Stimulated activated CD8-positive, alpha-beta memory T cell treated with anti-CD3 and anti-CD28 coated beads, Interleukin-15, amount 100 ng/mL, for 1 hour (primary cell): ENCODE results near the gene CAPN15.

Experiments
- DNase-seq: peaks from one replicate; pipeline ENCODE4 v3.0.0-alpha.2; 2020; ENCODE audit warnings: low read depth

The CAPN15 gene

DNA sequence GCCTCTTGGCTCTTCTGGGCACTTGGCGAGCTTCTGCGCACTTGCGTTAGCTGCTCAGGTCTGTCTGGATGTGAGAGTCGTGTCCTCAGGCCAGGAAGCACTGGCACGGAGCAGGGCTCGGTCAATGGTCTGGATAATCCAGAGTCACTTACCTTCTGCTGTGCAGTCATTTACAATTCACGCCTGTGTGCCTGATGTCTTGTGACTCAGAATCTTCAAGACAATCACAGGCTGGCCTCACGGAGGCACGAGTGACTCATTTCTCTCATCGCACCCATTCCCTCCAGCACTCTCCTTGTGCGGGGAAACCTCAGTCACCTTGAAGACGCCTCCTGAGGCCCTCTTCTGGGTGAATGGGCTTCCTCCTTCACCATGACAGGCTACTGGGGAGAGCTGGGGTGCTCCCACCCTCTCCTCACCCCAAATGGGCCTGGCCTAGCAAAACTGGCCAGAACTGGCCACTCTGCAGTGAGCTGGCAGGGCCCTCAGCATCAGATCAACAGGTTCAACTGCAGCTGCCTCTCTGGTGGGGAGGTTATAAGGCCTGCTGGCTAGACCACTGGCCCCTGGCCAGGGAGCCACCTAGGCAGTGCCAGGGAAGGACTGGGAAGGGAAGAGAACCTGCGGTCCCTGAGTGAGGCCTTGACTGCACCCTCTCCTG is 1.9 kb upstream of the CAPN15 start:
- DNase-seq, result no peak

DNA sequence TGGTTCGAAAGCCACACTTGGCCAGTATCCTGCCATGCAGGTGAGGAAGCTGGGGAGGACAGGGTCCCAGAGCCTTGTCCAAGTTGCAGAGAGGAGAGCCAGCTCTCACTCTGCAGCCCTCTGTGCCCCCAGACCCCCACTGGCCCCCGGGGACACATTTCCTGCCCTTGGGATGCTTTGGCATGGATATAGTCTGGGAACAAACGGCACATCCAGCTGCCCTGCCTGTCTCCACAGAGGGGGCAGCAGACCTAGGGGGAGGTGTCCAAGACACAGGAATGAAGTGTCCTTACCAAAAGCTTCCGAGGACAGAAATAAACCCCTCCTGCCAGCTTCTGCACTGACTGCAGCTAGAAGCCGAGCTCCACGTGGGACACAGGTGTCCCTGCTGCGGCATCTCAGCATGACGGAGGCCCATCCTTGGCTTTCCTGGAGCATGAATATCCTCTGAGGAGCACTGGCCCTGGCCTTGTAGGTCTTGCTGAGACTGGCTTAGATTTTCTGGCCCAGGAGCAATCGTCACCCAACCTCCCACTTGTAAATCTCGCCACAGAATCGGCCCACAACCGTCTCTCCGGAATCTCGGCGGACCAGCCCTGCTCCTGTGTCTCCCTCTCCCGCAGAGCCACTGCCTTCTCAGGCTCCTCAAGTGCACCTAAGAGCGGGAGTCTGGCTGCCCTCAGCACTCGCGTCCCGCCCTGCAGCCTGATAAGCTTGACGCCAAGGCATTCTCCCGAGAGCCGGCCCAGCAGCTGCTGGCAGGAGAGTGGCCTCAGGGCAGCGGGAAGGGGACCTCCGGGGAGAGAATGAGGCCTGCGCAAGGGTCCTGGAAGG is 1.1 kb upstream of the CAPN15 start:
- DNase-seq, result no peak

DNA sequence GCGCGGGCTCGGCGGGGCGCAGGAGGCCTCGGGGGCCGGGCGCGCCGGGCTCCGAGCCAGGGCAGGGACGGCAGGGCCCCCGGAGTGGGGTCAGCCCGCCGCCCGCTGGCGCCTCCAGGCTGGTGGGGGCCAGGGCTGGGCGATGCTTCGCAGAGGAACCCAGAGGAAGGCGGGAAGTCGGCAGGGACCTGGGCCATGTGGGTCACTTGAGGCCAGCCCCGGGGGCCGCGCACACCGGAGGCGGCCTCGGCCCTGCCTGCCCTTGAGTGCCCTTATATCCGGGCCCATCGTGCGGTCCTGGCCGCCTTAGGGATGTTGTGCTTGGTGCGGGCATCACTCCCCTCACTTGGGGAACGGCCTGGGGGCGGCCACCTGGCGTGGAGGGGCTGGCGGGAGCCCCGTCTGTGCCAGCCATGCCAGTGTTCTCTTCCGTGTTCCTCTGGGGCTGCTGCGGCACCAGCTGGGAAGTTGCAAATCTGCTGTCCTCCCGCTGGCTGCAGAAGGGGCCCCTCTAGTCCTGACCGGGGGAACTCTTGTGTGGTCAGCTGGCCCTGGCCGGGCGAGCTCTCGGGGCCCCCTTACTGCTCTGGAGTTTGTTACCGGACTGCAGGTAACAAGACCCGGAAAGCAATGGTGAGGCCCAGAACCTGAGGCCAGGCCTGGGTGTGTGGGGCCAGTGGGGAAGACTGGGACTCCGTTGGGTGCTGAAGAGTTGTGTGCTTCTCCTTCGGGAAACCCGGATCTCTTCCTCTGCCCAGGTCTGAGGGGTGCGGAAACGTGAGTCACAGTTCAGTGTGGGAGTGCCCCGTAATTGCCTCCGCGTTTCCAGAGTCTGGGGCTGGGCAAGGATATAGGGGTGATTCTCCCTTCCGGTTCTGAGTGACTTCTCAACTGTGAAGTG is 849 bp downstream of the CAPN15 start:
- no peak for DNase-seq

DNA sequence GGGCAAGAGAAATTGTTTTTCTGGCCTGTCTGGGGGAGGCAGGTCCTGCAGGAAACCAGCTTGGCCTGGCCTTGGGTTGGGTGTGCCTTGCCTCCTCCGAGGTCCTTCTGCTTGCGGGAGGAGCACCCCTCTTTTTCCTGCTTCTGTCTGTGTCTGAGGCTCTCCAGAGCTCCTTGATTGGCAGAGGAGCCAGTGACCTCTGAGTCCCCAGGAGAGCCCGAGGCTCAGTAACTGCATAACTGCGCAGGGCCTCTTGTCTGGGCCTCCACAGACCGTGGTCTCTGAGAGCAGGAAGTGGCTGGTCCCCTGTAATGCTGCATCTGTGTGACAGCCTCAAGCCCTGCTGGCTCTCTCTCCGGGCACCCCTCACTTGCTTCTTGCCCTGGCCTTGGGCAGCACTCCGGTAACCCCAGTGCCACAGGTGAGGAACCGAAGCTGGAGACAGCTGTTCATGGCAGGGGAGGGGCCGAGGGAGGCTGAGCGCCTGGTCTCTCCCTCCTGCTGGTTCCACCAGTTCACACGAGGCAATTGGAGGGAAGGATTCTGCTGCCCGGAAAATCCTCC is 1.6 kb downstream of the CAPN15 start:
- no peak for DNase-seq

DNA sequence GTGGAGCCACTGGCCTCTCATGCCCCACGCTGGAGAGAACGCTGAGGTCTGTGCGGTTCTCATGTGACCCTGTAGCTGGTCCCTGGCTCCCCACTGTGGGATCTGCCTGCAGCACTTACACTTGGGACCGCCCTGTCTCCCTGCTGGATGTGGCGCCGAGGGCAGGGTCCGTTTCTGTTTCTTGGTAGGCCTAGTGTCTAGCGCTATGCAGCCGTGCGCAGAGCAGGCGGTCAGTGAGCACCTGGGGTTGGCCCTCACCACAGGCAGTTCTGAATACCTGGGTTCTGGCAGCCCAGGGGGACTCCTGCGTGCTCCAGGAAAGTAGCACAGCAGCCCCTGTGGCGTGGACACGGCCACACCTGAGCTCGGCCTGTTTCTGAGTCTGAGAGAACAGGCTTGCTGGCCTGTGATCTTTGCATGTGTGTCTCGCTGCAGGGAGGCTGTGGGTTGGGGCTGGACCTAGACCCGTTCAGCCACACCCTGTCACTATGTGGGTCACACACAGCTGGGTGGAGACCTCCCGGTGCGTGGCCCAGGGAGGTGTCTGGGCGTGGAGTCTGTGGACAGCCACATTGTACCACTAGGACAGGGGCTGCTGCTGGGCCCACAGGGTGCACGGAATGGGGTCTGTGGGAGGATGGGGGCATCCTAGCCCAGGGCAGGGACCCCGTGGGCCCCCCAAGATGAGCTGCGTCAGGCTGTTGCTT is 2.8 kb downstream of the CAPN15 start:
- no peak for DNase-seq

DNA sequence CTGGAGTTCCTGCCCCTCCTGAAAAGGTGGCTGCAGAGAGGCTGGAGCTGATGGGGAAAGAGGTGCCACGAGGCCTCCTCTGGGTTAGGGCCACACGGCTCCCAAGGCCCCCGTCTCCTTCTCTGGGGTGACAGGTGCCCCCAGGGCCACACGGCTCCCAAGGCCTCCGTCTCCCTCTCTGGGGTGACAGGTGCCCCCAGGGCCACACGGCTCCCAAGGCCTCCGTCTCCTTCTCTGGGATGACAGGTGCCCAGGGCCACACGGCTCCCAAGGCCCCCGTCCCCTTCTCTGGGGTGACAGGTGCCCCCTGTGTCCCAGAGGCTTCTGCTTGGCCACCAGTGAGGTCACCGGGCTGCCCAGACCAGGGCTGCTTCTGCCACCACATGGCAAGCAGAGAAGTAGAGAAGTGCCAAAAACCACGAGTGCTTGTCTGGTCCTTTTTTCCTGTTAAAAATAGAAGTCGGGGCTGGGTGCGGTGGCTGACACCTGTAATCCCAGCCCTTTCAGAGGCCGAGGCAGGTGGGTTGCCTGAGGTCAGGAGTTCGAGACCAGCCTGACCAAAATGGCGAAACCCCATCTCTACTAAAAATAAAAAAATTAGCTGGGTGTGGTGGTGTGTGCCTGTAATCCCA is 4.1 kb downstream of the CAPN15 start:
- DNase-seq, result no peak

DNA sequence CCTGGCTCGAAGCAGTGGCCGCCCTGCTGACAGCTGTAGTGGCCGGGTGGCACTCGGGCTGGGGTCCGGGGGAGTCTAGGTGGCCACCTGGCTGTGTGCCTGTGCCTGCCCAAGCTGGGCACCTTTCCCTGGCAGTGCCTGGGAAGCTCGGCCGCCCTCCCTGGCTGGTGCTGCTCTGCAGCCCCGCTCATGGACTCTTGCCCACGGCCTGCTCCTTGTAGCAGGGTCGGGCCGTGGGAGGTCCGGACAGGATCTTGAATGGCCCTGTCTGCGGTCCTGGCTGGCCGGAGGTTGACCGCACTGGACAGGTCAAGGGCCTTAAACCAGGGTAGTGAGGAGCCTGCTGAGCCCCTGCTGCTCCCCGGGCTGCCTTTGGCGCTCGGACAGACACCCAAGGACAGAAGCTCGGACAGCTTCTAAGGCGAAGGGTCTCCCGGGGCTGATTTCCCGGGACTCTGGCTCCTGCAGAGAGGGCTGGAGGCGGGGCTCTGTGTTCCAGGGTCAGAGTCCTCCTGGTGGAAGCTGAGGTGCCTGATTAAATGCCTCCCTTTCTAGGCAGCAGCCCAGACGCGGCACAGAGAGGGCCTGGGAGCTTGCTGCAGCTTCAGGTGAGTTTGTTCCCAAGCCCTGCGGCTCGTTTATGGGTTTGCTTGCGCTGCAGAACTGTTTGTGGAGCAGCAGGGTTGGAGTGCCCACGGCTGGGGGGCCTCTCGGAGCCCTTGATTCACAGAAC is 6.0 kb downstream of the CAPN15 start:
- DNase-seq, result no peak

DNA sequence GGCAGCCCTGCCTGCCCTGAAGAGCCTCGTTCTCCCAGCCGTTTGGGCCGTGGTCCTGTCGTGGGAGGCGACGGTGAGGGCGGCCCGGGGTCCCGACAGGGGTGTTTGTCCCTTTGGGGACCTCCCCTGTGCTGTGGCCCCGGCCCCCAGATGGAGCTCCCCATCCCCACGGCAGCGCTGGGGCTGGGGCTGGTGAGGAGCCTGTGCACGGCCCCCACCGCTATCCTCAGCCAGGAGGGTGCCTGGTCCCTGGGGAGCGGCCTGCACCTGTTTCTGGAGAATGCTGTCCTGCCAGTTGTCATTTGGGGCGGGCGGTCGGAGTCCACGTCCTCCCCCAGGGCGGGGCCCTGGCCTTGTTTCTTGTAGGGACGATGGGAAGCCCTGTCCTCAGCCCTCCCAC is 6.6 kb downstream of the CAPN15 start:
- DNase-seq, result no peak

DNA sequence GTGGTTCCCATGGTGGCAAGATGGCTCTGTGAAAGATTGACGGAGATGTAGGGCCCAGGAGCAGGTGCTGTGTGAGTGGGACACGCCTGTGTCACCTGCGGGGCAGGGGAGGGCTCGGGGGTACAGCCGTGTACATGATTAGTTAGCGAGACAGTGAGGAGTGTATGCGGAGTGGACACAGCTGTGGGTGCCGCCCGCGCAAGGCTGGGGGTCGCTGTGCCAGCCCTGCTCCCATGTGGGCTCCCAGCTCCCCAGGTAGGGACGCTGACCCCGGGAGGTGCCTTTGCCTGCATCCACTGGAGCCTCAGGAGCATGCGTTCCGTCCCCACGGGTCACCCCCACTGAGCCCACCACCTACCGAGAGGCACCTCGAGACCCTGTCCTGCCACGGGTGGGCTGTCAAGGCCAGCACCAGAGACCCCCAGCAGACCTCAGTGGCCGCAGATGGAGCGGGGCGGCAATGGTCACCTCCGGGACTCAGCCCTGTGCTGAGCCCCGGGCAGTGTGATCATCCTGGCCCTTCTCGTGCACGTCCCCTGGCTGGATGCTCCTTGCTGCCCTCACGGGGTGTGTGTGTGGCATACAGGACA is 7.4 kb downstream of the CAPN15 start:
- no peak for DNase-seq

DNA sequence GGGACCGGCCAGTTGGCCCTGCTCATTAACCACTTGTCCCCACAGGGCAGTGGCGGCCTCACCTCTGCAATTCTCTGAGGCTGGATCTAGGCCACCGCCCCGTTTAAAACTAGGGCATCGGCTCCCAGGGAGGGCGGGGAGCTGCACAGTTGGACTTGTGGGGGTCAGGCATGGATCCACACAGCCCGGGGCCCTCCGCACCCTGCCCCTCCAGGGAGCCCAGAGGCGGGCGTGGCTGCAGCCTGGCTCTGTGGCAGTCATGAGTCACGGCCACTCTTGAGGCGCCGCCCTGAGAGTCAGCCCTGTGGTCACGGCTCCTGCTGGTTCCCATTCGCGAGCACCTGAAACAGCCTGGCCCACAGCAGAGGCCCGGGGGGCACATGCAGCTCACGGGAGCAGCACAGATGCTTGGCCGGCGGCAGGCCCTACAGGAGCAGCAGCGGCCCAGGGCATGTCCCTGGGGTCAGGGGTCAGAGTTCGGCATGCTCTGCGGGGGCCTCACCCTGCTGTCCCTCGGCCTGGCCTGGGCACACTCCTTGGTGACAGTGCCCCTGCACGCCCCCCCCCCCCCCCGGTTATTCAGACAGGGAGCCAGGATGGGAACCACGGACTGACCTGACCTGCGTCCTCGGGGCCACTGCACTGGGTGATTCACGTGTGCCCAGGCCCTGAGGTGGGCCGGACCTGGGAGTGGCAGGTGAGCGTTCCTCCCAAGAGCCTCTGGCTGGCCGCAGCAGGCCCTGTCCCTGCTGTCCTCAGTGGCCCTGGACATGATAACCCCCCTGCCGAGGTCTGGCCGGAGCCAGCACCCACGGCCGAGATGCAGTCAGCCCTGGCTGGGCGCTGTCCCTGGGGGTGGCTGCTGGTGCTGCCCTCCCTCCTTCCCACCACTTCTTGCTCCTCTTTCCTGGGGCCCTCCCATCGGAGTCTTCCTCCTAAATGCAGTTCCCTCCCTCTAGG is 8.2 kb downstream of the CAPN15 start:
- no peak for DNase-seq

DNA sequence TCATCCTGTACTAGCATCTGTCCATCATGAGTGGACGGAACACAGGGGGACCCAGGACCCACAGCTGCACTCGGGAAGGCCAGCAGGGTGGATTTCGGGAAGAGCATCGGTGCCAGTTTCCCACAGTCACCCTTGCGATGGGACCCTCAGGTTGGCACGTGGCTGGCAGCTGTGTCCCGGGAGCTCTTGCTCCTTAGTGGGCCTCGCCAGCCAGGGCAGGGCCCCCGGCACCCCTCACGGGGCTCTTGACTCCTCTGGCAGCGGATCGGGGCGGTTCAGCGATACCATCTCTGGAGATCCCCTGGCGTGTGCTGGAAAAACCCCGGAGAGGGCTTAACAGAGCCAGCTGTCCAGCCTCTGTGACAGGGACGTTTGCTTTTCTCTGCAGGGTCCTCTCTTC is 9.2 kb downstream of the CAPN15 start:
- DNase-seq, result no peak

DNA sequence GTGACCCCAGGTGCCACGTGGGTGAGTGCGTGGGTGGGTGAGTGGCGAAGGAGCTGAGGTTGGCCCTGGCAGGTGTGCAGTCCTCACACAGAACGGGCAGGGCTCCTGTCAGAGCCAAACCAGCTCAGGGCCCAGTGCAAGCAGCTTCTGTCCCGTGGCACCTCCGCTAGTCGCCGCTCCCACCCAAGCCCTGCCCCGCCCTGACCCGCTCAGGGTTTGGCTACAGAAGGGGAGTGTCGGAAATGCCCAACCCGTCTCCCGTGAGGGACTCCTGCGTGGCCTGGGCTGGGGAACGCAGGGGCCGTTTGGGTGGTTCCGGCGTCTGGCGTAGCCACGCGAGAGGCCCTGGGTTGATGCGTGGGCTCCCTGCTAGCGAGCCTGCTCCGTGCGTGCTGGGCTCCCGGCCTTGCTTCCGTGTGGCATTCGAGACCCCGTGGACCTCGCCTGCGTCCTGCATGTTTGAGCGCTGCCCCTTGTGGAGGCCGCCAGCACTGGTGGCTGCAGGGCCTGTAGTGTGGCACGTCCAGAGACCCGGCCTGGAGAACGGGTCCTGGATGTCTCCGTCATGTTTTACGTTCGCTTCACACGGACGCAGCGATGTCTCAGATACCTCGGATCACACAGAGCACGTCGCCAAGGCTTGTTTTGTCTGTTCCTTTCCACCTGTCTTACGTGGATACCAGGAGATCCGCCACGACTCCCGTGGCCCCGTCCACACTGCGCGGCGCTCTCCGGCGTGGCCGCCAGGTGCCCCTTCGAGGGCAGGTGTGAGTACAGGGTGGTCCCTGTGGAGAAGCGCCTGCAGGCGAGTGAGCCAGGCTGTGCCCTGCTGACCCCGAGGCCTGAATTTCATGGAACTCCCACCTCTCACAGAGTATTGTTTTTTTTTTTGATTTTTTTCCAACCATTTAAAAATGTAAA is 10.2 kb downstream of the CAPN15 start:
- no peak for DNase-seq

DNA sequence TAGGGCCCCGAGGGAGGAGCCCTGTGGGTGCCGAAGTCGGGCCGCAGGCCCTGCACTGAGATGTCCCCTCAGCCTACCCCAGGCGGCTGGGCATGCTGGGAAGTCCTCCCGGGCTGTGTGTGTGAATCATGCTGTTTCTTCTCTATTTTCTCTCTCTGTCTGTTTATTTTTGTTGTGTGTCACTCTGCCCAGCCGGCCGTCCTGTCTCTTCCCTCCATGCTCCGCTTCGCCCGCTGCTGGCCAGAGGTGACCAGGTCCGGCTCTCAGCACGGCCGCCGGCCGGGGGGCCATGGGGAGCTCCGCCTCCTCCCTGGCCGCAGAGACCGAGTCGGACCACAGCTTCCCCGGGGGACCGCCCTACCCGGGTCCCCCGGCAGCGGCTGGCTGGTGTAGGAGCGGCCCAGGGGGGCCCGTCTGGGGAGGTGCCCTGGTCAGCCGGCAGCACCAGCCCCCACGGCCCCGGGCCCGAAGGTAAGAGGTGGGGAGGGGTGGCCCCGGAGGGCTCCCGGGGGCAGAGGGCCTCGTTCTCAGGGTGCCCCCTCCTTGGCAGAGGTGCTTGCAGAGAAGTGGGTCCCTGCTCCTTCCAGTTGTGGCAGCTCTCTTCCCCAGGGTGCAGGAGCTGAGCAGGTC is 12.5 kb downstream of the CAPN15 start:
- DNase-seq, result no peak

DNA sequence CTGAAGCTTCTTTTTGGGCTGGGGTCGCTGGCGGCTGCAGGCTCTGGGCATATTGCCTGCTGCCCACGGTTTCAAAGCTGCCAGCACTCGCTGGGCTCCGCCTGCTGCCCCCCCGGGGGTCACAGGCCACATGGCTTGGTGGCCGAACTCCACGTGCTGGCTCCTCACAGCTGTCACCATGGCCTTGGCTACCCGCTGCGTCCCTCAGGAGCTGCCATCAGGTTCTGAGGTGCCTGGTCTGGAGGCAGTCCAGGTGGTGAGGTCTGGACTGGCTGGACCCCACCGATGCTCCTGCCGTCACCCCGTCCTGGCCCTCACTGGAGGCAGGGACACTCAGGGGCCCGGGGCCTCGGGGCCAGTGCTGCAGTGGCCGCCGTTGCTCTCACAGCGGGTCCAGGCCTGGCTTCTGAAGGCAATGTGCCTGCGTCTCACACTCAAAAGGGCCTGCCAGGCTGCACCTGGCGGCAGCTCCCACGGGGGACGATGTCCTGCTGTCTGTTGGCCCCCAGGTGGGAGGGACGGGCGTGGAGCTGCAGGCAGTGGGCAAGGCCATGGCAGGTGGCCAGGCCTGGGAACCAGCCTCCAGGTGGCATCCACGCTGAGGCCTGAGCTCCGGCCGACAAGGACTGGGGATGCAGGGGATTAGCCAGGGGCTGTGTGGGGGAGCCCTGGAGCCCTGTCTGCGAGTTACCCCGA is 13.3 kb downstream of the CAPN15 start:
- DNase-seq, result no peak

DNA sequence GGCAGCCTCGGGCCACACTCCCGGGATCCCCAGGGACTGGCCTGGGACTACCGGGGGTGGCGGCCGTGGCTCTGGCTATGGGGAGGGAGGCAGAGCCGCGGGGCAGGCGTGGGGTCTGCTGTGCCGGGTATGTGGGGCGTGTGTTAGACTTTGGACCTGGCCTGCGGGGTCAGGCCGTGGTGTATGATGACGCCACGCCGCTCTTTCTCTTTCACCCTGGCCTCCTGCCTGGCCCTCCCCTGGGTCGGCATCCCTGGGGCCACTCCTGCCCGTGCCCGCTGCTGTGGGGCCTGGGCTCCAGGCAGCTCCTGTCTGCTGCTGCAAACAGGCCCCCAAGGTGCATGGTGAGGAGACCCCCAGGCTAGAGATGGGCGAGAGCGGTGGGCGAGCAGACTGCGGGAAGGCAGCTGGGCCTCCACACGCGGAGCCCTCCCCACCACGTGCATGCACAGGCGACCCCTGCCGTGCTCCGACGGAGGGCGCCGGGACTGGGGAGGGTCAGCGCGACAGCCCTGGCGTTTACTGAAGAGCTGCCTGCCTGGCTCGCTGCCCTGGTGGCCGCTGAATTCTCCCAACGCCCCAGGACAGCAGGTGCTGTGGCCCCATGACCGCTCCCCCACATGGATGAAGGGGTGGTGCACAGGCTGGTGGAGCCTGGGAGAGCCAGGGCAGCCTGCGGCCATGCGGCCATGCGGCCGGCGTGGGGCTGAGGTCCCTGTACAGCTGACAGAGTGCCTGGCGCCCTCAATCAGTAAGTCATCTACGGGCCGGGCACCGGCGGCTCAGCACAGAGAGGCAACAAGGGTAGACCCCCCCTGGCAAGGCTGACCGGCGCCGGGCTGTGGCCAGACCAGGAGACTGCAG is 16.0 kb downstream of the CAPN15 start:
- no peak for DNase-seq

DNA sequence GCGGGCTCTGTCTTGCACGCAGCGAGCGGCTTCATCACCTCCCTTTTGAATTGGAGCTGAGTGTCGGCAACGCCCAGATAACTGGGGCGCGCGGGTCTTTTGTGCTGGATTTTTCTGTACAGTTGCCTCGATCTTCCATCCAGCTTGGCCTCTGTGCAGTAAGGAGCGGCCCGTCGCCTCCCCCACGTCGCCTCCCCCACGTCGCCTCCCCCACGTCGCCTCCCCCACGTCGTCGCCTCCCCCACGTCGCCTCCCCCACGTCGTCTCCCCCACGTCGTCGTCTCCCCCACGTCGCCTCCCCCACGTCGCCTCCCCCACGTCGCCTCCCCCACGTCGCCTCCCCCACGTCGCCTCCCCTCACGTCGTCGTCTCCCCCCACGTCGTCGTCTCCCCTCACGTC is 17.0 kb downstream of the CAPN15 start:
- no peak for DNase-seq
